ENCODE measurements around the gene AIF1.

DNA sequence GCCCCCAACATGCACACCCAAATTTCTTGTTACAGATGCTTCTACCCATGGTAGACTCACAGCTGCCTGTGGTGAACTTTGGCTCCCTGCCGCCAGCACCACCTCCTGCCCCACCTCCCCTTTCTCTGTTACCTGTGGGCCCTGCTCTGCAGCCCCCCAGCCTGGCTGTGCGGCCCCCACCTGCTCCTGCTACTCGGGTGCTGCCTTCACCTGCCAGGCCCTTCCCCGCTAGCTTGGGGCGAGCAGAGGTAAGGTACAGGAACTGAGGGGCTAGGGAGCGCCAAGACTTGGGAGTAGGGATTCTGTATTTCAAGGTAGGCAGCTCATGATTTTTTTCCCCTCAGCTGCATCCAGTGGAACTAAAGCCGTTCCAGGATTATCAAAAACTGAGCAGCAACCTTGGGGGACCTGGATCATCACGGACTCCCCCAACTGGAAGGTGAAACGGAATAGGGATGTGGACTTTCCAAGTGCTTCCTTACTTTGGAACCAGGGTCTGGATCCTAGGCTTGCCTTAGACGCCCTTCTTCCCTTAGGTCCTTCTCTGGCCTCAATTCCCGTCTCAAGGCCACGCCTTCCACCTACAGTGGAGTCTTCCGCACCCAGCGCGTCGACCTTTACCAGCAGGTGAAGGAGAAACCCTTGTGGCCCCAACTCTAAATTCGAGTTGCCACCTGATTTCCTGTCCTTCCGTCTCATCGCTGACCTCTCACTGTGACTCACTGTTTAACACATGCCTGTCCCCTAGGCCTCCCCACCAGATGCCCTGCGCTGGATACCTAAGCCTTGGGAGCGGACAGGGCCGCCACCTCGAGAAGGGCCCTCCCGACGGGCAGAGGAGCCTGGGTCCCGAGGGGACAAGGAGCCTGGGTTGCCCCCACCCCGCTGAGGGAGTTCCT lies 21.9 kb downstream of the AIF1 start:
- TF ChIP-seq, protein P1, sequence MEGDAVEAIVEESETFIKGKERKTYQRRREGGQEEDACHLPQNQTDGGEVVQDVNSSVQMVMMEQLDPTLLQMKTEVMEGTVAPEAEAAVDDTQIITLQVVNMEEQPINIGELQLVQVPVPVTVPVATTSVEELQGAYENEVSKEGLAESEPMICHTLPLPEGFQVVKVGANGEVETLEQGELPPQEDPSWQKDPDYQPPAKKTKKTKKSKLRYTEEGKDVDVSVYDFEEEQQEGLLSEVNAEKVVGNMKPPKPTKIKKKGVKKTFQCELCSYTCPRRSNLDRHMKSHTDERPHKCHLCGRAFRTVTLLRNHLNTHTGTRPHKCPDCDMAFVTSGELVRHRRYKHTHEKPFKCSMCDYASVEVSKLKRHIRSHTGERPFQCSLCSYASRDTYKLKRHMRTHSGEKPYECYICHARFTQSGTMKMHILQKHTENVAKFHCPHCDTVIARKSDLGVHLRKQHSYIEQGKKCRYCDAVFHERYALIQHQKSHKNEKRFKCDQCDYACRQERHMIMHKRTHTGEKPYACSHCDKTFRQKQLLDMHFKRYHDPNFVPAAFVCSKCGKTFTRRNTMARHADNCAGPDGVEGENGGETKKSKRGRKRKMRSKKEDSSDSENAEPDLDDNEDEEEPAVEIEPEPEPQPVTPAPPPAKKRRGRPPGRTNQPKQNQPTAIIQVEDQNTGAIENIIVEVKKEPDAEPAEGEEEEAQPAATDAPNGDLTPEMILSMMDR (conservative IDR thresholded peaks at IDR 0.05; ENCODE audit: low read depth, low read length), result no peak
- TF ChIP-seq EZH2 (IDR thresholded peaks at IDR 0.05; ENCODE audit: low read length, unreplicated experiment), result no peak
- TF ChIP-seq EZH2phosphoT487 (IDR thresholded peaks at IDR 0.05; ENCODE audit: borderline replicate concordance, low read length), result no peak

All from PC-3 (cell line).